GM12891 (cell line): Measurements from ENCODE around the gene ZGPAT.

Experiments
- POLR2A ChIP-seq: IDR thresholded peaks from 2 replicates; pipeline ENCODE4 v1.6.1; 2011; ENCODE audit warnings: low read depth, low read length, control low read depth
- POLR2AphosphoS5 ChIP-seq: IDR thresholded peaks from 2 replicates; pipeline ENCODE4 v1.6.1; 2011; ENCODE audit warnings: low read depth, low read length, control low read depth
- SPI1 ChIP-seq: IDR thresholded peaks from 2 replicates; pipeline ENCODE4 v1.6.1; 2011; ENCODE audit warnings: low read depth, low read length, control low read depth
- TAF1 ChIP-seq: IDR thresholded peaks from 2 replicates; pipeline ENCODE4 v1.6.1; 2011; ENCODE audit warnings: low read depth, low read length, control low read depth

DNA sequence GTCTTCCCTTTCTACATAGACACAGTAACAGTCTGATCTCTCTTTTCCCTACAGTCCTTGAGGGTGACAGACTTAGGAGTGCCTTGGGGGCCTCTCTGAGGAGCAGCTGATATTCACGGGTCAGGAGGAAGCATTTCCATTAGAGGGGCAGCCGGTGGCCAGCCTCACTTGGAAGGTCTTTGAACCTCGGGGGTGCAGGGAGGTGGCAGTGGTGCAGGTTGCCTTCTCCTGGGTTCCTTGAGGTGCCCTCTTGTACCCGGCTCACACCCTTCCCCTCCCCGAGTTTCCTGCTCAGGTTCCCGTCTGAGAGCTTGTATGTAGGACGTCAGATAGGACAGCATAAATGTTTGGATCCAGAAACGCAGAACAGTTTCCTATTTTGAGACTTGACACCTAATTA, 47.2 kb upstream of the ZGPAT start:
- TF ChIP-seq POLR2AphosphoS5: no peak
- TF ChIP-seq TAF1: no peak
- no peak for TF ChIP-seq POLR2A
- TF ChIP-seq SPI1: no peak
